Smooth muscle cell (in vitro differentiated cells): ENCODE results near the gene SUDS3. TPM values are rescaled to one million over a fixed set of nuclear protein-coding genes. Genes with fewer than 3 reads are reported as not detected.

Source experiments
- DNase-seq: peaks from one replicate; lab custom pipeline; 2025; ENCODE audit not compliant: unreplicated experiment; lab: John Stamatoyannopoulos, UW
- H2AFZ ChIP-seq: fragments of 200-600 bp; sonication (generic); 2 replicates; pipeline ENCODE4 v1.6.0; 2016; ENCODE audit warnings: antibody characterized with exemption, low read depth, mild to moderate bottlenecking
- H3F3A ChIP-seq: fragments of 200-600 bp; sonication (generic); 2 replicates; pipeline ENCODE4 v1.6.0; 2017; ENCODE audit warnings: antibody characterized with exemption, low read depth
- H3K27ac ChIP-seq: fragments of 200-600 bp; sonication (generic); 2 replicates; pipeline ENCODE4 v1.5.1; 2016; ENCODE audit warnings: low read depth, mild to moderate bottlenecking
- H3K27me3 ChIP-seq: fragments of 200-600 bp; sonication (generic); 2 replicates; pipeline ENCODE4 v1.6.1; 2016; ENCODE audit warnings: low read depth, mild to moderate bottlenecking
- H3K36me3 ChIP-seq: fragments of 200-600 bp; sonication (generic); 2 replicates; pipeline ENCODE4 v1.5.1; 2016; ENCODE audit warnings: low read depth
- H3K4me1 ChIP-seq: fragments of 200-600 bp; sonication (generic); 2 replicates; pipeline ENCODE4 v1.5.1; 2016; ENCODE audit warnings: low read depth
- H3K4me2 ChIP-seq: fragments of 200-600 bp; sonication (generic); 2 replicates; pipeline ENCODE4 v1.6.0; 2016; ENCODE audit warnings: mild to moderate bottlenecking
- H3K4me3 ChIP-seq: fragments of 200-600 bp; sonication (generic); 2 replicates; pipeline ENCODE4 v1.5.1; 2016; ENCODE audit warnings: mild to moderate bottlenecking
- H3K79me2 ChIP-seq: fragments of 200-600 bp; sonication (generic); 2 replicates; pipeline ENCODE4 v1.6.0; 2016; ENCODE audit warnings: low read depth, mild to moderate bottlenecking
- H3K9ac ChIP-seq: fragments of 200-600 bp; sonication (generic); 2 replicates; pipeline ENCODE4 v1.6.0; 2016; ENCODE audit warnings: low read depth
- H3K9me3 ChIP-seq: fragments of 200-600 bp; sonication (generic); replicated peaks from 2 replicates; pipeline ENCODE4 v1.5.1; 2016; ENCODE audit warnings: low read depth
- H4K20me1 ChIP-seq: fragments of 200-600 bp; sonication (generic); 2 replicates; pipeline ENCODE4 v1.6.0; 2016; ENCODE audit warnings: low read depth
- CTCF ChIP-seq: fragments of 200-600 bp; sonication (generic); IDR thresholded peaks from 2 replicates; pipeline ENCODE4 v1.5.1; 2017; ENCODE audit warnings: borderline replicate concordance, mild to moderate bottlenecking, antibody characterized with exemption; ENCODE audit not compliant: insufficient read depth, poor library complexity, severe bottlenecking
- WGBS: methylation state at CpG from one replicate; pipeline ENCODE4 v1.1.7; 2016; ENCODE audit warnings: low lambda C conversion rate; 5-methylcytosine and 5-hydroxymethylcytosine counted together
- polyA plus RNA-seq: library from polyadenylated mRNA; unstranded; fragments of >200 nt; fragmentation: Nextera tagmentation; extraction: Ambion mirVana; gene quantifications from 2 replicates; pipeline ENCODE4 v1.2.1, GENCODE V29; 2016
- total RNA-seq: library from RNA; depleted of rRNA; stranded (reverse); fragments of >200 nt; gene quantifications from 2 replicates; pipeline ENCODE4 v1.2.3, GENCODE V29; 2014

Gene SUDS3
- total and polyA plus RNA-seq, 2 experiments from 2014 or later: 11.4 to 58.2 TPM

- H3K27me3 ChIP-seq: no peaks in the 10 kb centered on the region
- no peaks in the 10 kb centered on the region for H3F3A ChIP-seq
- H3K4me1 ChIP-seq: no peaks in the 10 kb centered on the region
- H3K9me3 ChIP-seq: no peaks in the 10 kb centered on the region
- no peaks in the 10 kb centered on the region for H4K20me1 ChIP-seq
- DNase-seq: no peak
- no peak overlapping the region for H3K9ac ChIP-seq
- H3K4me3 ChIP-seq: no peak overlapping the region
- H2AFZ ChIP-seq: no peak overlapping the region
- WGBS: 97% methylated on average over 3 of the region's 3 CpGs
- H3K27ac ChIP-seq: no peak overlapping the region
- no peak overlapping the region for H3K4me2 ChIP-seq
- no peak for TF ChIP-seq CTCF
- no peaks in the 10 kb centered on the region for H3K79me2 ChIP-seq
- peaks cover 17% of the 10 kb centered on the region for H3K36me3 ChIP-seq
Observed at GRCh38 chr12:118417942-118418341, 41.6 kb downstream of the SUDS3 start.

GRCh38 chr12:118418385-118419057 is 42.2 kb downstream of the SUDS3 start:
- WGBS: 92% methylated on average over 1 of the region's 1 CpG
- Histone ChIP-seq H3K4me1 (no peaks in the 10 kb centered on the region), H3K27ac (no peak overlapping the region), H3K79me2 (no peaks in the 10 kb centered on the region), H3F3A (no peaks in the 10 kb centered on the region), H3K9ac (no peak overlapping the region), H3K36me3 (peaks cover 16% of the 10 kb centered on the region), H4K20me1 (no peaks in the 10 kb centered on the region), H2AFZ (no peak overlapping the region), H3K4me2 (no peak overlapping the region), H3K27me3 (no peaks in the 10 kb centered on the region), H3K4me3 (no peak overlapping the region), H3K9me3 (no peaks in the 10 kb centered on the region)
- no peak for DNase-seq
- TF ChIP-seq CTCF: no peak

- no peaks in the 10 kb centered on the region for H3K4me1 ChIP-seq
- no peaks in the 10 kb centered on the region for H3K9me3 ChIP-seq
- 98% methylated on average over 3 of the region's 3 CpGs for WGBS
- H2AFZ ChIP-seq: no peak overlapping the region
- H3K4me3 ChIP-seq: no peak overlapping the region
- no peak for DNase-seq
- H3K79me2 ChIP-seq: no peaks in the 10 kb centered on the region
- no peak overlapping the region for H3K9ac ChIP-seq
- H3K36me3 ChIP-seq: peaks cover 7% of the 10 kb centered on the region
- no peak overlapping the region for H3K27ac ChIP-seq
- TF ChIP-seq CTCF: no peak
- no peaks in the 10 kb centered on the region for H3K27me3 ChIP-seq
- H3K4me2 ChIP-seq: no peak overlapping the region
- H4K20me1 ChIP-seq: no peaks in the 10 kb centered on the region
- H3F3A ChIP-seq: no peaks in the 10 kb centered on the region
Observed at GRCh38 chr12:118420673-118421072, 44.3 kb downstream of the SUDS3 start.

- Histone ChIP-seq H3F3A (no peaks in the 10 kb centered on the region), H3K36me3 (no peaks in the 10 kb centered on the region), H3K4me2 (no peak overlapping the region), H2AFZ (no peak overlapping the region), H3K9me3 (no peaks in the 10 kb centered on the region), H3K9ac (no peak overlapping the region), H4K20me1 (no peaks in the 10 kb centered on the region), H3K79me2 (no peaks in the 10 kb centered on the region), H3K27ac (no peak overlapping the region), H3K4me3 (no peak overlapping the region), H3K27me3 (no peaks in the 10 kb centered on the region), H3K4me1 (no peaks in the 10 kb centered on the region)
- no peak for DNase-seq
- WGBS: 86% methylated on average over 7 of the region's 7 CpGs
- TF ChIP-seq CTCF: no peak
Observed at GRCh38 chr12:118424884-118425283, 48.5 kb downstream of the SUDS3 start.
